ENCODE data around the gene CLOCK.

GRCh38 chr4:55431710-55432336, 114.9 kb downstream of the CLOCK start:
- TF ChIP-seq POLR2A (IDR thresholded peaks at IDR 0.05; ENCODE audit: low read length) (no peak), GATA1 (IDR thresholded peaks at IDR 0.05; ENCODE audit: low read depth, low read length) (no peak)

Measured in erythroblast (primary cell).